Uterus (tissue), 4 donors: ENCODE results near the gene BACE2. TPM values are rescaled to one million over a fixed set of nuclear protein-coding genes. Genes with fewer than 3 reads are reported as not detected.

Source experiments
- DNase-seq, 2 donors: peaks; one replicate each; pipeline ENCODE4 v3.0.0-alpha.2; 2019 to 2020
- H3K27ac ChIP-seq, 2 donors: fragments of 200-600 bp; sonication (generic); 1 replicate in 1 of 2; 2 replicates in 1 of 2; pipeline ENCODE4 v1.5.1; 2016 to 2018
- H3K27me3 ChIP-seq, 2 donors: fragments of 200-600 bp; sonication (generic); one replicate each; pipeline ENCODE4 v1.5.1; 2018 to 2019; ENCODE audit warnings: control low read depth in 1 of 2
- H3K36me3 ChIP-seq, 2 donors: fragments of 200-600 bp; sonication (generic); one replicate each; pipeline ENCODE4 v1.5.1; 2019; ENCODE audit warnings: control low read depth in 1 of 2
- H3K4me1 ChIP-seq, 2 donors: fragments of 200-600 bp; sonication (generic); one replicate each; pipeline ENCODE4 v1.5.1; 2018 to 2019; ENCODE audit warnings: control low read depth in 1 of 2
- H3K4me3 ChIP-seq, 2 donors: fragments of 200-600 bp; sonication (generic); 1 replicate in 1 of 2; 2 replicates in 1 of 2; pipeline ENCODE4 v1.5.1; 2018 to 2019; ENCODE audit warnings: mild to moderate bottlenecking in 1 of 2
- H3K9me3 ChIP-seq, 2 donors: fragments of 200-600 bp; sonication (generic); one replicate each; pipeline ENCODE4 v1.5.1; 2019; ENCODE audit warnings: control low read depth in 1 of 2
- POLR2A ChIP-seq, 2 donors: fragments of 450-650 bp; IDR thresholded peaks; one replicate each; pipeline ENCODE4 v1.6.1; 2016; ENCODE audit warnings: antibody characterized with exemption in 2 of 2, mild to moderate bottlenecking in 1 of 2, moderate library complexity in 1 of 2
- intact Hi-C: fragments of 100-400 bp; cut with DNase I; formaldehyde crosslinking; loops from one replicate; pipeline ENCODE4 v1.15.1; 2023; ENCODE audit warnings: low total_unique reads
- total RNA-seq, 4 donors: library from RNA; depleted of rRNA in 3 of 4; stranded (reverse); fragments of >200 nt in 3 of 4; gene quantifications; one replicate each; pipeline versions ENCODE4 v1.1.0 to v1.2.4, GENCODE V29; 2014 to 2023
- TF ChIP-seq, protein P1 (sequence below), 4 experiments: fragments of 200-600 bp in 2 of 4; fragments of 450-650 bp in 2 of 4; sonication (generic) in 2 of 4; IDR thresholded peaks; one replicate each; pipeline ENCODE4 v1.5.1; 2016 to 2019; ENCODE audit warnings: antibody characterized with exemption in 4 of 4, mild to moderate bottlenecking in 2 of 4, moderate library complexity in 1 of 4
- donor health status: DM: yes; HTN: yes; CAD: no.

Gene BACE2
- total RNA-seq, 4 donors from 2014 or later = 22.8 to 98.8 (median 76.5) TPM

- no peaks in the 10 kb centered on the region for H3K27me3 ChIP-seq
- H3K4me1 ChIP-seq = no peaks in the 10 kb centered on the region
- TF ChIP-seq, protein P1, sequence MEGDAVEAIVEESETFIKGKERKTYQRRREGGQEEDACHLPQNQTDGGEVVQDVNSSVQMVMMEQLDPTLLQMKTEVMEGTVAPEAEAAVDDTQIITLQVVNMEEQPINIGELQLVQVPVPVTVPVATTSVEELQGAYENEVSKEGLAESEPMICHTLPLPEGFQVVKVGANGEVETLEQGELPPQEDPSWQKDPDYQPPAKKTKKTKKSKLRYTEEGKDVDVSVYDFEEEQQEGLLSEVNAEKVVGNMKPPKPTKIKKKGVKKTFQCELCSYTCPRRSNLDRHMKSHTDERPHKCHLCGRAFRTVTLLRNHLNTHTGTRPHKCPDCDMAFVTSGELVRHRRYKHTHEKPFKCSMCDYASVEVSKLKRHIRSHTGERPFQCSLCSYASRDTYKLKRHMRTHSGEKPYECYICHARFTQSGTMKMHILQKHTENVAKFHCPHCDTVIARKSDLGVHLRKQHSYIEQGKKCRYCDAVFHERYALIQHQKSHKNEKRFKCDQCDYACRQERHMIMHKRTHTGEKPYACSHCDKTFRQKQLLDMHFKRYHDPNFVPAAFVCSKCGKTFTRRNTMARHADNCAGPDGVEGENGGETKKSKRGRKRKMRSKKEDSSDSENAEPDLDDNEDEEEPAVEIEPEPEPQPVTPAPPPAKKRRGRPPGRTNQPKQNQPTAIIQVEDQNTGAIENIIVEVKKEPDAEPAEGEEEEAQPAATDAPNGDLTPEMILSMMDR (IDR thresholded peaks at IDR 0.05) = no peak
- TF ChIP-seq POLR2A (IDR thresholded peaks at IDR 0.05) = no peak
- peak overlapping the region in 1 of 2 donors; percentile 59 for H3K27ac ChIP-seq
- DNase-seq = no peak
- H3K4me3 ChIP-seq = no peak overlapping the region
- intact Hi-C loops = no loop called here
- H3K9me3 ChIP-seq = no peaks in the 10 kb centered on the region
- no peaks in the 10 kb centered on the region for H3K36me3 ChIP-seq
These were observed 43.2 kb upstream of the BACE2 start for GRCh38 chr21:41124641-41125201.

GRCh38 chr21:41128981-41129380 lies 39.0 kb upstream of the BACE2 start:
- no peak overlapping the region for H3K4me3 ChIP-seq
- no peak for DNase-seq
- no peak for TF ChIP-seq POLR2A (IDR thresholded peaks at IDR 0.05)
- TF ChIP-seq, protein P1 (IDR thresholded peaks at IDR 0.05) = no peak
- H3K36me3 ChIP-seq = no peaks in the 10 kb centered on the region
- no peaks in the 10 kb centered on the region for H3K9me3 ChIP-seq
- intact Hi-C loops = no loop called here
- no peaks in the 10 kb centered on the region for H3K4me1 ChIP-seq
- no peak overlapping the region for H3K27ac ChIP-seq
- no peaks in the 10 kb centered on the region for H3K27me3 ChIP-seq

DNA sequence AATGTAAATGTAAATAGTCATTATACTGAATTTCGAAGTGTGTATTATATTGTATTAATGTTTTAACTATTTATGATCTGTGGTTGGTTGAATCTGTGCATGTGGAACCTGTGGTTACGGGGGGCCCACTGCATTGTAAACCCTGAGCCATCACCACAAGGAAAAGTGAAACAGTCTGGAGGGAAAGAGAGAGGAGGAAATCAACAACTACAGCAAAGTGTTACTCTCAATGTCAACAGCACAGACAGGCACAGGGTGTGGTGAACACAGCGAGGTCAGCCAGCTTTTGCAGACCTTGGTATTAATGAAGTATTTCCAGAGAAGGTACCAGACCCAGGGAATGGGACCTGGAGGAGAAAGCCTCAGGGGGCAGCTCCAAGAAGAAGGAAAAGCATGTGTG lies 37.1 kb upstream of the BACE2 start:
- no peaks in the 10 kb centered on the region for H3K36me3 ChIP-seq
- no peaks in the 10 kb centered on the region for H3K9me3 ChIP-seq
- no peaks in the 10 kb centered on the region for H3K27me3 ChIP-seq
- intact Hi-C loops = no loop called here
- no peak overlapping the region for H3K4me3 ChIP-seq
- H3K4me1 ChIP-seq = no peaks in the 10 kb centered on the region
- no peak overlapping the region for H3K27ac ChIP-seq
- no peak for DNase-seq
- TF ChIP-seq POLR2A (IDR thresholded peaks at IDR 0.05) = no peak
- TF ChIP-seq, protein P1 (IDR thresholded peaks at IDR 0.05) = no peak

- Histone ChIP-seq H3K9me3 (no peaks in the 10 kb centered on the region), H3K27me3 (no peaks in the 10 kb centered on the region), H3K27ac (no peak overlapping the region), H3K36me3 (no peaks in the 10 kb centered on the region), H3K4me1 (no peaks in the 10 kb centered on the region), H3K4me3 (no peak overlapping the region)
- no peak for DNase-seq
- TF ChIP-seq, protein P1 (IDR thresholded peaks at IDR 0.05) = peak; percentile 40 to 51 (median 43)
- no peak for TF ChIP-seq POLR2A (IDR thresholded peaks at IDR 0.05)
- intact Hi-C loops = no loop called here
These were observed 34.0 kb upstream of the BACE2 start for GRCh38 chr21:41133874-41134522.

DNA sequence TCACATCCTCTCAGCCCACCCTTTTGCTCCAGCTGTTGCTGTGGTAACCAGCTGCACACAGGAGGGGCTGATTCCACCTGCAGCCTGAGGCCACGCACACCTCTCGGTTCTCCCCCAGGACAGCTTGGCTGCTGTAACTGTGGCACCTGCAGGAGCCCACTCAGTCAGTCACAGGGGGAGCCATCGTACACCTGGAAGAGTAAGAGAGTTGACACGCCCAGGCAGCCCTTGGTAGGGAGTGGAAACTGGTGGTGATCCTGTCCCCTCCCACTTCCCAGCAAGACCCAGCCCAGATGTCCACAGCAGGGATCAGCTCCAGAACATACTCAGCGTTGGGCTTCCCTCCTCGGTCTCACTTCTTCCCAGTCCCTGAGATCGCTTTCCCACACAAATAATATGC lies 32.2 kb upstream of the BACE2 start:
- Histone ChIP-seq H3K4me1 (no peaks in the 10 kb centered on the region), H3K9me3 (no peaks in the 10 kb centered on the region), H3K27ac (no peak overlapping the region), H3K4me3 (no peak overlapping the region), H3K27me3 (no peaks in the 10 kb centered on the region), H3K36me3 (no peaks in the 10 kb centered on the region)
- no peak for DNase-seq
- intact Hi-C loops = no loop called here
- TF ChIP-seq, protein P1 (IDR thresholded peaks at IDR 0.05) = no peak
- TF ChIP-seq POLR2A (IDR thresholded peaks at IDR 0.05) = no peak
